Measurements from ENCODE around the gene CREB3L1.

CREB3L1 gene

GRCh38 chr11:46322759-46323158 is 45.3 kb downstream of the CREB3L1 start:
- DNase-seq (ENCODE audit: low read depth in 3 of 3) = peak in 1 of 3 donors; percentile 40

GRCh38 chr11:46326813-46327416 is 49.5 kb downstream of the CREB3L1 start:
- DNase-seq (ENCODE audit: low read depth in 3 of 3) = no peak

GRCh38 chr11:46327829-46328228 is 50.4 kb downstream of the CREB3L1 start:
- DNase-seq (ENCODE audit: low read depth in 3 of 3) = no peak

- DNase-seq (ENCODE audit: low read depth in 3 of 3) = no peak
Observed at GRCh38 chr11:46330154-46330553, 52.7 kb downstream of the CREB3L1 start.

- DNase-seq (ENCODE audit: low read depth in 3 of 3) = no peak
Observed at GRCh38 chr11:46330563-46331281, 53.3 kb downstream of the CREB3L1 start.

- no peak for DNase-seq (ENCODE audit: low read depth in 3 of 3)
Observed at GRCh38 chr11:46331282-46331984, 54.0 kb downstream of the CREB3L1 start.

GRCh38 chr11:46332093-46332567 is 54.7 kb downstream of the CREB3L1 start:
- DNase-seq (ENCODE audit: low read depth in 3 of 3) = no peak

- DNase-seq (ENCODE audit: low read depth in 3 of 3) = no peak
Observed at GRCh38 chr11:46332568-46333393, 55.3 kb downstream of the CREB3L1 start.

- DNase-seq (ENCODE audit: low read depth in 3 of 3) = no peak
Observed at GRCh38 chr11:46333394-46333947, 56.0 kb downstream of the CREB3L1 start.

- DNase-seq (ENCODE audit: low read depth in 3 of 3) = no peak
Observed at GRCh38 chr11:46334211-46334610, 56.7 kb downstream of the CREB3L1 start.

- DNase-seq (ENCODE audit: low read depth in 3 of 3) = no peak
Observed at GRCh38 chr11:46335271-46335670, 57.8 kb downstream of the CREB3L1 start.

- DNase-seq (ENCODE audit: low read depth in 3 of 3) = no peak
Observed at GRCh38 chr11:46335890-46336562, 58.6 kb downstream of the CREB3L1 start.

- DNase-seq (ENCODE audit: low read depth in 3 of 3) = no peak
Observed at GRCh38 chr11:46336563-46337180, 59.2 kb downstream of the CREB3L1 start.

GRCh38 chr11:46337626-46338345 is 60.3 kb downstream of the CREB3L1 start:
- DNase-seq (ENCODE audit: low read depth in 3 of 3) = no peak

- DNase-seq (ENCODE audit: low read depth in 3 of 3) = no peak
Observed at GRCh38 chr11:46338636-46338987, 61.1 kb downstream of the CREB3L1 start.

- DNase-seq (ENCODE audit: low read depth in 3 of 3) = no peak
Observed at GRCh38 chr11:46338988-46339666, 61.7 kb downstream of the CREB3L1 start.

GRCh38 chr11:46339816-46340215 is 62.4 kb downstream of the CREB3L1 start:
- DNase-seq (ENCODE audit: low read depth in 3 of 3) = no peak

- DNase-seq (ENCODE audit: low read depth in 3 of 3) = no peak
Observed at GRCh38 chr11:46341454-46341853, 64.0 kb downstream of the CREB3L1 start.

GRCh38 chr11:46342239-46342638 is 64.8 kb downstream of the CREB3L1 start:
- DNase-seq (ENCODE audit: low read depth in 3 of 3) = no peak
